GM19372 (cell line): ENCODE measurements around the gene KRT35.

Source experiments
- ATAC-seq: cut with Tn5 transposase; IDR thresholded peaks from one replicate; pipeline ENCODE4 v1.9.1; 2021; ENCODE audit warnings: mild to moderate bottlenecking, low read depth, moderate library complexity; ENCODE audit not compliant: unreplicated experiment

KRT35 gene

GRCh38 chr17:41490000-41490990 is 9.3 kb upstream of the KRT35 start:
- ATAC-seq: no peak

DNA sequence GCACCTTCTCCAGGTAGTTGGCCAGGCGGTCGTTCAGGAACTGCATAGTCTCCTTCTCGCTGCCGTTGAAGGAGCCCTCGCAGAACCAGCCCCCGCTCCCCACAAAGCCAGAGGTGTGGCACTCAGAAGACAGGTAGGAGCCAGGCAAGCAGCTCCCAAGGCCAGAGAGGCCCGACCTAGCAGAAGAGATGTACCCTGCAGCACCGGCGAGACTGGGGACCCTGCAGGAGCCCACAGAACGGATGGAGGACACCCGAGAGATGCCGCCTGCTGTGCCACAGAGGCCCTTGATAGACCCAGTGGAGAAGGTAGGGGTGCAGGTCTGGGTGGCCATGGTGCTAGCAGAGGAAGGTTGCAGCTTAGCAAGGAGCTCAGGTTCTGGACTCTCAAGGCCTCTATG is 8.6 kb upstream of the KRT35 start, which contains the start of gene KRT36:
Gene KRT36 (minus strand): TSS at position 380 of the 400 bp plus-strand sequence. CDS start 46 bp downstream, at position 334.
- no peak for ATAC-seq

GRCh38 chr17:41486809-41487530 is 6.0 kb upstream of the KRT35 start:
- ATAC-seq: no peak

GRCh38 chr17:41486316-41486715 is 5.4 kb upstream of the KRT35 start:
- ATAC-seq: no peak

GRCh38 chr17:41484920-41485904 is 4.3 kb upstream of the KRT35 start:
- ATAC-seq: no peak

GRCh38 chr17:41483991-41484826 is 3.3 kb upstream of the KRT35 start:
- ATAC-seq: no peak

DNA sequence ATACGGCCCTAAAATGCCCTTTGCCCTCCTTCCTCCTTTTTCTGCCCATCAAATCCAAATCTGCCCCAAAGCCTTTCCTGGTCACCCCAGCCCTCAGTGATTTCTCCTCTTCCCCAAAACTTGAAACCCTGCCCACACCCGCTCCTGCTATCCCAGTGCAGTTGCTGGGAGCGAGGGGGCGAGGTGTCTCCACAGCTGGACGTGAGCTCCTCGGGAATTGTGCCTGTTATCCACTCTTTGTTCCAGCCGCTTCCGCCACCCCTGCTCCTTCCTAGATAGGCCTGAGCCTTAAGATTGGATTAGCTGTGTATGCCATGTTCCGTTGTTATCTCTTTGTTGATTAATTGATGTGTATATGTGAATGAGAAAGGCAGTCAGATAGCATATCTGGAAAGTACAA is 2.6 kb upstream of the KRT35 start:
- ATAC-seq: no peak

GRCh38 chr17:41480581-41480980 is 370 bp downstream of the KRT35 start:
- no peak for ATAC-seq

GRCh38 chr17:41480136-41480535 is 815 bp downstream of the KRT35 start:
- ATAC-seq: no peak

- no peak for ATAC-seq
These were observed 2.7 kb downstream of the KRT35 start for GRCh38 chr17:41478237-41478636.

- no peak for ATAC-seq
These were observed 3.8 kb downstream of the KRT35 start for GRCh38 chr17:41476866-41477815.

DNA sequence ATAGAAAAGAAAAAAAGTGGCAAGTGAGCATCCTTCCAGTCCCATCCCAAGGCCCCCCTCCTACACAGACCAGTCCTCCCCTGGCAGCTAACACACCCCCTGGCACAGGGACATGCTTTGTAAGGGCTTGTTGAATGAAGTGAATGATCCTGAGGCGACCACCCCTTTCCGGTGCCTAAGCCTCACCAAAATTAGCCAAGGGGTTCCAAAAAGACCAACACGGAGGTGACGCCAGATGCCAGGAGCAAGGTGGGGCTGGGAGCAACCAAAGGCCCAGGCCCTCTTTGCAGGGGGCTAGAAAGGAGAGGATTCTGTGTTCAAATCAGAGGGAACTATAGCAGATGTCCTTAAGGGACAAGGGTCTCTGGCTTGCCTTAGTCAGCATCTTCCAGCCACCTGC is 5.5 kb downstream of the KRT35 start:
- ATAC-seq: no peak

DNA sequence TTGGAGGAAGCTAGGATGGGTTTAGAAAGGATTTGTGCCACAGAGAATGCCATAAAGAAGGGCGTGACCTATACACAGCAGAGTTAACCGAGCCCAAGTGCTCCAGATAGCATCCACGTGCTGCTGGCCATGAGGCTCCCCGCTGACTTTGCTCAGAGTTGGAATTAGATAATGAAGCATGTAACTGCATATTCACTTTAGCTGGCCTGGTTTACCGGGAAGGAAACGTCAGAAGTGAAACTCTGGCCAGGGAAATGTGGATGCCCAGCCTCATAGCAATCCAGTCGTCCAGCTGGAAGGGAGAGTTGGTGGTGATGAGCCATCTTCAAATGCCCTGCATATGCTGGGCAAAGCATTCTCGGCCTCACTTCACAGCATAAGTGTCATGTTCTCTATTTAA is 6.1 kb downstream of the KRT35 start:
- no peak for ATAC-seq

- no peak for ATAC-seq
These were observed 12.6 kb downstream of the KRT35 start for GRCh38 chr17:41468346-41468745.

GRCh38 chr17:41467561-41467960 is 13.4 kb downstream of the KRT35 start:
- ATAC-seq: no peak

- no peak for ATAC-seq
These were observed 14.0 kb downstream of the KRT35 start, which contains the start of gene KRT32 for GRCh38 chr17:41466988-41467387. KRT32 (minus strand) TSS chr17:41467386; CDS start chr17:41467325, 61 bp downstream.

DNA sequence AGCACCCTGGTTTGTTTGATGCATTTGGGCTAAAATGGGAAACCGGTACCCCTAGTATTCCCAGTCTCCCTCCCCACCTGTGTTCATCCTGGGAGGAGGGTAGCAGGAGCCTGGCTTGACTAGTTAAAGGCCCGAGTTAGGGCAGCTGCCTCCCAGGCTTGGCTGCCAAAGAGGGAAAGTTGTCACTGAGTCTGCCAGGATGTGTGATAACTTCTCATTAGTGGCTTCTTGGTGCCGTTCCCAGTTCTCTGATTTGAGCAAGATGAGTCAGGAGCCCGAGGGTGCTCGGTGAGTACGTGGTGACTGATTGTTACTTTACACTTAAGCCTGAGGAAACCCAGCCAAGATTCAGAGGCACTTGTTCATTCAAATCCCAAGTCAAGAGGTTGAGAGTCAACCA is 16.3 kb downstream of the KRT35 start:
- no peak for ATAC-seq

DNA sequence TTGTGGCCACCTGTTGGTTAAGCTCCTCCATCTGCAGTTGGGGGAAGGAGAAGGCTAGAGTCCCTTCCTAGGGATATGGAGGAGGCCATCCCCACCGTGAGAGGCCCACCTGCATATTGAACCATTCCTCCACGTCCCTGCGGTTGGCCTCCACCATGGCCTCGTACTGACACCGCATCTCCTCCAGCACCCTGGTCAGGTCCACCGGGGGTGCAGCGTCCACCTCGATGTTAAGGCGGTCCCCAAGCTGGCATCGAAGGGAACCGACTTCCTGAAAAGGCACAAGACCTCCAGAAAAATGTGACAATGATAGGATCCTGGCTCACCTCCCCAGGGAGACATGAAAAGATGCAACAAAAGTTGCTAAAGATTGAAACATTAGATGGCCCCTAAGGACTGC is 16.8 kb downstream of the KRT35 start:
- ATAC-seq: no peak
